NCI-H82 treated with DMSO at 0.1 percent for 48 hours (cell line): ENCODE results near the gene PDE4B.

ENCODE experiments used
- DNase-seq: peaks from one replicate; lab custom pipeline; 2025; ENCODE audit not compliant: unreplicated experiment; lab: John Stamatoyannopoulos, UW

The PDE4B gene

GRCh38 chr1:66373157-66373591 is 580.5 kb downstream of the PDE4B start:
- DNase-seq: no peak

GRCh38 chr1:66374148-66374547 is 581.5 kb downstream of the PDE4B start:
- DNase-seq: no peak

- no peak for DNase-seq
Measured at GRCh38 chr1:66374561-66375111, 581.9 kb downstream of the PDE4B start.

- no peak for DNase-seq
Measured at GRCh38 chr1:66375125-66375524, 582.4 kb downstream of the PDE4B start.

GRCh38 chr1:66380452-66381212 is 587.9 kb downstream of the PDE4B start:
- DNase-seq: peak; percentile 38

- DNase-seq: peak; percentile 85
Measured at GRCh38 chr1:66381621-66382275, 589.1 kb downstream of the PDE4B start.

GRCh38 chr1:66383168-66383567 is 590.5 kb downstream of the PDE4B start:
- no peak for DNase-seq

- no peak for DNase-seq
Measured at GRCh38 chr1:66383611-66384010, 590.9 kb downstream of the PDE4B start.

GRCh38 chr1:66384258-66384921 is 591.7 kb downstream of the PDE4B start:
- DNase-seq: no peak

GRCh38 chr1:66386712-66387111 is 594.0 kb downstream of the PDE4B start:
- DNase-seq: no peak

- no peak for DNase-seq
Measured at GRCh38 chr1:66388913-66389312, 596.2 kb downstream of the PDE4B start.

GRCh38 chr1:66393586-66394287 is 601.0 kb downstream of the PDE4B start:
- no peak for DNase-seq

- DNase-seq: no peak
Measured at GRCh38 chr1:66394603-66395002, 601.9 kb downstream of the PDE4B start.

- DNase-seq: no peak
Measured at GRCh38 chr1:66395202-66396061, 602.7 kb downstream of the PDE4B start.

- peak; percentile 51 for DNase-seq
Measured at GRCh38 chr1:66396212-66396890, 603.7 kb downstream of the PDE4B start.

- no peak for DNase-seq
Measured at GRCh38 chr1:66397192-66397591, 604.5 kb downstream of the PDE4B start.

GRCh38 chr1:66399888-66400529 is 607.3 kb downstream of the PDE4B start:
- no peak for DNase-seq

- no peak for DNase-seq
Measured at GRCh38 chr1:66400660-66401059, 608.0 kb downstream of the PDE4B start.

- DNase-seq: no peak
Measured at GRCh38 chr1:66401244-66401643, 608.5 kb downstream of the PDE4B start.
